H1 (cell line): Measurements from ENCODE around the gene TAF10. TPM values are rescaled to one million over a fixed set of nuclear protein-coding genes. Genes with fewer than 3 reads are reported as not detected.

ENCODE experiments used
- CTCF ChIA-PET: fragments of 300-600 bp; sonication (Branson Sonifier 250); formaldehyde crosslinking; loops from one replicate; lab custom pipeline; 2021; ENCODE audit not compliant: partially characterized antibody; lab: Charles Lee
- POLR2A ChIA-PET: fragments of 300-600 bp; sonication (Branson Sonifier 250); formaldehyde crosslinking; loops from one replicate; lab custom pipeline; 2021; ENCODE audit warnings: inconsistent platforms; ENCODE audit not compliant: partially characterized antibody; lab: Charles Lee
- DNase-seq, 2 experiments: peaks; one replicate each; pipeline versions ENCODE4 v3.0.0 to v3.0.0-alpha.2; 2010 to 2022; ENCODE audit warnings: low spot score in 2 of 2, low read depth in 1 of 2, mixed read lengths in 1 of 2
- FAIRE-seq: peaks from 2 replicates; lab custom pipeline; 2011; peaks lifted over from hg19 to GRCh38; lab: Jason Lieb, UNC
- H2AFZ ChIP-seq: 2 replicates; pipeline ENCODE4 v1.8.1; 2012; ENCODE audit warnings: low read length, inconsistent platforms
- H2AK5ac ChIP-seq: 2 replicates; pipeline ENCODE4 v1.6.1; 2013; ENCODE audit warnings: low read depth, low read length
- H2BK120ac ChIP-seq: replicated peaks from 2 replicates; pipeline ENCODE3; 2013; ENCODE audit warnings: low read depth, low read length, inconsistent platforms
- H2BK12ac ChIP-seq: 2 replicates; pipeline ENCODE4 v1.6.1; 2013; ENCODE audit warnings: low read depth, low read length
- H2BK15ac ChIP-seq: 2 replicates; pipeline ENCODE4 v1.6.1; 2013; ENCODE audit warnings: low read length
- H2BK20ac ChIP-seq: 2 replicates; pipeline ENCODE4 v1.6.1; 2013; ENCODE audit warnings: low read length
- H2BK5ac ChIP-seq: 2 replicates; pipeline ENCODE4 v1.6.1; 2013; ENCODE audit warnings: low read depth, low read length
- H3K14ac ChIP-seq: 2 replicates; pipeline ENCODE4 v1.6.1; 2013; ENCODE audit warnings: inconsistent platforms; ENCODE audit not compliant: insufficient read length
- H3K18ac ChIP-seq: 2 replicates; pipeline ENCODE4 v1.6.1; 2013; ENCODE audit warnings: low read length; ENCODE audit errors: extremely low read depth
- H3K23ac ChIP-seq: 2 replicates; pipeline ENCODE4 v1.6.1; 2013; ENCODE audit warnings: inconsistent platforms; ENCODE audit not compliant: insufficient read length
- H3K23me2 ChIP-seq: 2 replicates; pipeline ENCODE4 v1.6.1; 2013; ENCODE audit warnings: low read depth, low read length
- H3K27ac ChIP-seq: 2 replicates; pipeline ENCODE4 v1.6.1; 2011; ENCODE audit warnings: low read depth, low read length, inconsistent platforms
- H3K27me3 ChIP-seq, 4 experiments: replicated peaks in 1 of 4; 1 replicate in 1 of 4; 2 replicates in 3 of 4; pipeline versions ENCODE4 v1.6.1 to v1.8.1; 2011 to 2013; ENCODE audit warnings: low read length in 3 of 4, mild to moderate bottlenecking in 3 of 4, inconsistent platforms in 2 of 4, mixed read lengths in 2 of 4, moderate library complexity in 1 of 4; ENCODE audit not compliant: control insufficient read depth in 3 of 4, insufficient read depth in 3 of 4; ENCODE audit errors: extremely low read depth in 1 of 4
- H3K36me3 ChIP-seq, 4 experiments: 2 replicates each; pipeline versions ENCODE4 v1.6.1 to v1.8.1; 2011 to 2013; ENCODE audit warnings: mild to moderate bottlenecking in 4 of 4, low read length in 3 of 4, moderate library complexity in 2 of 4, control low read depth in 1 of 4, inconsistent platforms in 1 of 4; ENCODE audit not compliant: insufficient read depth in 4 of 4, control insufficient read depth in 2 of 4
- H3K4ac ChIP-seq: replicated peaks from 2 replicates; pipeline ENCODE3; 2013; ENCODE audit warnings: low read length, low read depth, mixed read lengths, inconsistent platforms; ENCODE audit not compliant: insufficient read length
- H3K4me1 ChIP-seq, 4 experiments: replicated peaks in 1 of 4; 1 replicate in 1 of 4; 2 replicates in 3 of 4; pipeline versions ENCODE4 v1.6.1 to v1.8.1; 2011 to 2013; ENCODE audit warnings: low read length in 3 of 4, inconsistent platforms in 2 of 4, mixed read lengths in 1 of 4; ENCODE audit not compliant: insufficient read depth in 4 of 4, control insufficient read depth in 3 of 4
- H3K4me2 ChIP-seq, 2 experiments: 2 replicates each; pipeline versions ENCODE4 v1.6.1 to v1.8.1; 2011 to 2013; ENCODE audit warnings: low read depth in 2 of 2, low read length in 2 of 2, control low read depth in 1 of 2, inconsistent platforms in 1 of 2, mild to moderate bottlenecking in 1 of 2; ENCODE audit not compliant: insufficient read depth in 1 of 2
- H3K4me3 ChIP-seq, 4 experiments: fragments of 200-600, 300-600 bp in 1 of 4; sonication (generic), shearing (Covaris generic), sonication (Bioruptor Twin) in 1 of 4; 2 replicates each; pipeline versions ENCODE4 v1.5.1 to v1.8.1; 2011 to 2016; ENCODE audit warnings: low read length in 4 of 4, low read depth in 3 of 4, control low read depth in 2 of 4, inconsistent platforms in 2 of 4, mild to moderate bottlenecking in 2 of 4, mixed read lengths in 1 of 4, moderate library complexity in 1 of 4; ENCODE audit not compliant: insufficient read depth in 2 of 4; ENCODE audit errors: extremely low read depth in 1 of 4
- H3K56ac ChIP-seq: replicated peaks from 2 replicates; pipeline ENCODE3; 2013; ENCODE audit warnings: low read depth, mild to moderate bottlenecking, mixed read lengths, low read length, inconsistent platforms; ENCODE audit not compliant: insufficient read length
- H3K79me1 ChIP-seq: 2 replicates; pipeline ENCODE4 v1.6.1; 2013; ENCODE audit warnings: low read depth, low read length, control low read depth
- H3K79me2 ChIP-seq, 2 experiments: 2 replicates each; pipeline versions ENCODE4 v1.6.1 to v1.8.1; 2012 to 2013; ENCODE audit warnings: low read length in 2 of 2, mild to moderate bottlenecking in 2 of 2, inconsistent platforms in 1 of 2; ENCODE audit not compliant: insufficient read depth in 2 of 2, control insufficient read depth in 1 of 2
- H3K9ac ChIP-seq, 4 experiments: replicated peaks in 1 of 4; 1 replicate in 1 of 4; 2 replicates in 3 of 4; pipeline versions ENCODE4 v1.6.1 to v1.8.1; 2011 to 2013; ENCODE audit warnings: low read depth in 3 of 4, low read length in 3 of 4, control low read depth in 2 of 4, mild to moderate bottlenecking in 2 of 4, moderate library complexity in 2 of 4, inconsistent platforms in 1 of 4; ENCODE audit errors: extremely low read depth in 1 of 4
- H3K9me3 ChIP-seq, 2 experiments: 2 replicates each; pipeline versions ENCODE4 v1.6.1 to v1.8.1; 2012 to 2013; ENCODE audit warnings: mild to moderate bottlenecking in 2 of 2, moderate library complexity in 2 of 2, control low read depth in 1 of 2, inconsistent platforms in 1 of 2, low read depth in 1 of 2, low read length in 1 of 2, mixed read lengths in 1 of 2; ENCODE audit not compliant: insufficient read depth in 2 of 2
- H4K20me1 ChIP-seq, 2 experiments: replicated peaks in 1 of 2; 2 replicates each; pipeline versions ENCODE3 to v1.8.1; 2011 to 2013; ENCODE audit warnings: inconsistent platforms in 2 of 2, low read length in 2 of 2, mild to moderate bottlenecking in 1 of 2; ENCODE audit not compliant: insufficient read depth in 2 of 2, control insufficient read depth in 1 of 2
- H4K5ac ChIP-seq: 2 replicates; pipeline ENCODE4 v1.6.1; 2013; ENCODE audit warnings: low read length, low read depth, mixed read lengths, inconsistent platforms; ENCODE audit not compliant: insufficient read length
- H4K8ac ChIP-seq: 2 replicates; pipeline ENCODE4 v1.8.0; 2013; ENCODE audit warnings: mild to moderate bottlenecking, moderate library complexity, low read length, inconsistent platforms; ENCODE audit not compliant: insufficient read depth; ENCODE audit errors: extremely low read depth
- H4K91ac ChIP-seq: replicated peaks from 2 replicates; pipeline ENCODE3; 2013; ENCODE audit warnings: low read length, mixed read lengths, inconsistent platforms; ENCODE audit not compliant: insufficient read length
- ATF2 ChIP-seq: IDR thresholded peaks from 2 replicates; pipeline ENCODE4 v1.6.1; 2012; ENCODE audit warnings: low read length, inconsistent platforms
- CBX5 ChIP-seq: fragments of 300-800, 300-1000 bp; sonication (generic); IDR thresholded peaks from 2 replicates; pipeline ENCODE4 v1.7.1; 2016; ENCODE audit warnings: antibody characterized with exemption, low read length, low read depth
- EZH2 ChIP-seq: fragments of 200-600 bp; sonication (generic); IDR thresholded peaks from 2 replicates; pipeline ENCODE4 v1.7.1; 2012; ENCODE audit warnings: low read depth, mild to moderate bottlenecking, moderate library complexity, low read length, inconsistent platforms; ENCODE audit not compliant: severe bottlenecking
- FOSL1 ChIP-seq: IDR thresholded peaks from 2 replicates; pipeline ENCODE4 v1.6.1; 2011; ENCODE audit warnings: mild to moderate bottlenecking, low read depth, low read length, moderate library complexity; ENCODE audit not compliant: insufficient read depth
- RAD21 ChIP-seq, 2 experiments: IDR thresholded peaks in 1 of 2; conservative IDR thresholded peaks in 1 of 2; 2 replicates each; pipeline ENCODE4 v1.6.1; 2011; ENCODE audit warnings: low read depth in 2 of 2, low read length in 2 of 2, improper control_type of control experiment in 1 of 2, inconsistent platforms in 1 of 2, mild to moderate bottlenecking in 1 of 2, moderate library complexity in 1 of 2
- TEAD4 ChIP-seq: IDR thresholded peaks from 2 replicates; pipeline ENCODE4 v1.6.1; 2012; ENCODE audit warnings: low read depth, low read length, inconsistent platforms, mixed read lengths
- WGBS, 2 experiments: shearing (Covaris generic) in 1 of 2; methylation state at CpG; one replicate each; pipeline versions ENCODE4 v1.1.6 to v1.1.7; 2013 to 2015; ENCODE audit warnings: low lambda C conversion rate in 2 of 2, mixed read lengths in 2 of 2, inconsistent platforms in 1 of 2, low coverage in 1 of 2, missing lambda C conversion rate in 1 of 2; ENCODE audit not compliant: insufficient replicate concordance in 2 of 2, insufficient coverage in 1 of 2, insufficient read length in 1 of 2; ENCODE audit errors: extremely low coverage in 1 of 2, missing lambda C conversion rate in 1 of 2; 5-methylcytosine and 5-hydroxymethylcytosine counted together
- polyA plus RNA-seq, 7 experiments: library from polyadenylated mRNA; depleted of rRNA in 3 of 7; stranded (reverse) in 5 of 7; unstranded in 2 of 7; fragments of >200 nt in 5 of 7; fragments of 200-250 nt in 2 of 7; gene quantifications; 1 replicate in 5 of 7; 2 replicates in 1 of 7; 4 replicates in 1 of 7; pipeline versions ENCODE4 v1.2.1 to v1.2.3, GENCODE V29; 2011 to 2013; ENCODE audit warnings: missing spikeins in 2 of 7, mixed read lengths in 2 of 7
- total RNA-seq: library from RNA; stranded (reverse); fragmentation: NEBNext Ultra II Directional; extraction: Animal tissue kit (Norgen Biotek cat#: 25700); gene quantifications from 2 replicates; pipeline ENCODE4 v1.2.1, GENCODE V29; 2021
- TF ChIP-seq, protein P1 (sequence below), 3 experiments: IDR thresholded peaks; 1 replicate in 2 of 3; 2 replicates in 1 of 3; pipeline versions ENCODE4 v1.5.1 to v1.6.1; 2011; ENCODE audit warnings: low read length in 3 of 3, mild to moderate bottlenecking in 3 of 3, inconsistent platforms in 2 of 3, low read depth in 1 of 3, moderate library complexity in 1 of 3; ENCODE audit not compliant: insufficient read depth in 1 of 3; ENCODE audit errors: control extremely low read depth in 1 of 3

TAF10 gene
- total and polyA plus RNA-seq, 2 of the 8 experiments (the other 6 are each of a cell fraction or from before 2014, with no cell fraction given): 128 to 213 TPM

DNA sequence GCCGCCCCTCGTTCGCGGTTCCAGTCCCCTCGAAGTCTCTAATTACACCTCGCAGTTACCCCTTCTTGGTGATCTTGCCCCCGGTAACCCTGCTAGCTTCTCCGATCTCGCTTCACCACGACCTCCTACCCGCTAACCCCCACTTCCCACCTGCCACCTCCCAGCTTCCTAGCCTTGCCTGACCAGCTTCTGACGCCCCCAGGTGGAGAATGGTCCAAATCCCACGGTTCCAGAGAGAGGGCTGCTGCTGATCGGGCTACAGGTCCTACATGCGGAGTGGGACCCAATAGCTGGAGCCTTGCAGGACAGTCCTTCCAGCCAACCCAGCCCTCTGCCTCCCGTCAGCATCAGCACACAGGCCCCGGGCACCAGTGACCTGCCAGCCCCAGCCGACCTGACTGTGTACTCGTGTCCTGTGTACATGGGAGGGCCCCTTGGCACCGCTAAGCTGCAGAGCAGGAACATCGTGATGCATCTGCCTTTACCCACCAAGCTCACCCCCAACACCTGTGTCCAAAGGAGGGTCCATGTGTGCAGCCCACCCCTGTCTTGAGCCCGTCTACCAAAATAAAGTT is 40.5 kb downstream of the TAF10 start:
- no peaks in the 10 kb centered on the region for H3K79me2 ChIP-seq
- no peak overlapping the region for H3K18ac ChIP-seq
- no peak overlapping the region for H2BK5ac ChIP-seq
- no peaks in the 10 kb centered on the region for H3K9me3 ChIP-seq
- H3K56ac ChIP-seq: no peak overlapping the region
- no peaks in the 10 kb centered on the region for H3K36me3 ChIP-seq
- H2AK5ac ChIP-seq: no peak overlapping the region
- WGBS, 2 experiments: 87% methylated on average over 22 of the region's 22 CpGs; no CpG with 5 or more reads in 1 of the 2 experiments
- no peak overlapping the region for H3K9ac ChIP-seq
- ChIA-PET POLR2A (interaction anchor here (1.6 to 3.3 kb wide), 4 partner anchors 9 to 40 kb away, joined by 4 to 14 read pairs (median 6); partner anchors contain the start of genes ILK, RRP8 and TAF10), CTCF (interaction anchor here (0.7 to 6.6 kb wide), 18 partner anchors 7 to 218 kb away, joined by 3 to 63 read pairs (median 4); partner anchors contain the start of genes DNHD1, ILK and RRP8)
- H3K79me1 ChIP-seq: no peaks in the 10 kb centered on the region
- H2AFZ ChIP-seq: no peak overlapping the region
- no peaks in the 10 kb centered on the region; the same call in 1 of the 2 replicates for H3K23me2 ChIP-seq
- H3K27me3 ChIP-seq: no peaks in the 10 kb centered on the region
- no peak overlapping the region for H4K5ac ChIP-seq
- H3K4me3 ChIP-seq: no peak overlapping the region
- no peak overlapping the region for H3K4me2 ChIP-seq
- H3K27ac ChIP-seq: no peak overlapping the region
- no peak overlapping the region for H3K4ac ChIP-seq
- no peak overlapping the region for H2BK12ac ChIP-seq
- H2BK20ac ChIP-seq: no peak overlapping the region
- peaks cover 0 to 3% (median 2%) of the 10 kb centered on the region in 4 experiments; a peak in 5 of 7 replicates for H3K4me1 ChIP-seq
- no peak overlapping the region for H2BK15ac ChIP-seq
- no peak overlapping the region; the same call in 1 of the 2 replicates for H4K8ac ChIP-seq
- H2BK120ac ChIP-seq: no peak overlapping the region
- H3K14ac ChIP-seq: no peak overlapping the region
- DNase-seq (no peak), FAIRE-seq (no peak)
- H4K20me1 ChIP-seq: no peaks in the 10 kb centered on the region
- no peak overlapping the region for H4K91ac ChIP-seq
- H3K23ac ChIP-seq: no peak overlapping the region
- no peak for TF ChIP-seq TEAD4
- TF ChIP-seq EZH2: no peak
- no peak for TF ChIP-seq ATF2
- TF ChIP-seq CBX5: no peak
- no peak for TF ChIP-seq FOSL1
- TF ChIP-seq, protein P1, sequence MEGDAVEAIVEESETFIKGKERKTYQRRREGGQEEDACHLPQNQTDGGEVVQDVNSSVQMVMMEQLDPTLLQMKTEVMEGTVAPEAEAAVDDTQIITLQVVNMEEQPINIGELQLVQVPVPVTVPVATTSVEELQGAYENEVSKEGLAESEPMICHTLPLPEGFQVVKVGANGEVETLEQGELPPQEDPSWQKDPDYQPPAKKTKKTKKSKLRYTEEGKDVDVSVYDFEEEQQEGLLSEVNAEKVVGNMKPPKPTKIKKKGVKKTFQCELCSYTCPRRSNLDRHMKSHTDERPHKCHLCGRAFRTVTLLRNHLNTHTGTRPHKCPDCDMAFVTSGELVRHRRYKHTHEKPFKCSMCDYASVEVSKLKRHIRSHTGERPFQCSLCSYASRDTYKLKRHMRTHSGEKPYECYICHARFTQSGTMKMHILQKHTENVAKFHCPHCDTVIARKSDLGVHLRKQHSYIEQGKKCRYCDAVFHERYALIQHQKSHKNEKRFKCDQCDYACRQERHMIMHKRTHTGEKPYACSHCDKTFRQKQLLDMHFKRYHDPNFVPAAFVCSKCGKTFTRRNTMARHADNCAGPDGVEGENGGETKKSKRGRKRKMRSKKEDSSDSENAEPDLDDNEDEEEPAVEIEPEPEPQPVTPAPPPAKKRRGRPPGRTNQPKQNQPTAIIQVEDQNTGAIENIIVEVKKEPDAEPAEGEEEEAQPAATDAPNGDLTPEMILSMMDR (IDR thresholded peaks at IDR 0.05; ENCODE audit: control extremely low read depth in 1 of 3, insufficient read depth in 1 of 3, low read depth in 1 of 3, low read length in 3 of 3): peak; percentile 15 to 38 (median 37); a peak in 3 of 4 replicates
- peak; percentile 29 to 53; a peak in 3 of 4 replicates for TF ChIP-seq RAD21 (IDR thresholded peaks at IDR 0.05 in 1 of 2, conservative IDR thresholded peaks at IDR 0.05 in 1 of 2; ENCODE audit: low read depth in 2 of 2, low read length in 2 of 2)
